ENCODE data around the gene CNDP1.
A peak's percentile ranks its signal among the peaks of the same experiment; 100 is the strongest.

CNDP1 gene

GRCh38 chr18:74541703-74542555 is 7.6 kb downstream of the CNDP1 start:
- no peak overlapping the region for H3K9ac ChIP-seq (ENCODE audit: low read depth in 1 of 2, low read length in 2 of 2)
- H3K4me1 ChIP-seq (ENCODE audit: control insufficient read depth in 2 of 2, insufficient read depth in 2 of 2, low read length in 2 of 2): peaks cover 4 to 7% of the 10 kb centered on the region in 2 donors
- peak overlapping the region in 1 of 2 donors; percentile 7 for H3K4me3 ChIP-seq (ENCODE audit: low read length in 2 of 2)
- no peaks in the 10 kb centered on the region for H3K36me3 ChIP-seq (ENCODE audit: control insufficient read depth in 2 of 2, insufficient read depth in 2 of 2, low read length in 2 of 2)
- H3K27ac ChIP-seq (ENCODE audit: low read depth in 2 of 2, low read length in 2 of 2): no peak overlapping the region
- H3K27me3 ChIP-seq (ENCODE audit: control insufficient read depth in 2 of 2, insufficient read depth in 2 of 2, low read length in 2 of 2): peaks cover 0 to 3% of the 10 kb centered on the region in 2 donors
- no peaks in the 10 kb centered on the region for H3K9me3 ChIP-seq (ENCODE audit: control insufficient read depth in 2 of 2, low read length in 2 of 2)

- H3K4me1 ChIP-seq (ENCODE audit: control insufficient read depth in 2 of 2, insufficient read depth in 2 of 2, low read length in 2 of 2): peaks cover 4 to 9% of the 10 kb centered on the region in 2 donors
- no peaks in the 10 kb centered on the region for H3K36me3 ChIP-seq (ENCODE audit: control insufficient read depth in 2 of 2, insufficient read depth in 2 of 2, low read length in 2 of 2)
- peaks cover 3 to 5% of the 10 kb centered on the region in 2 donors for H3K9me3 ChIP-seq (ENCODE audit: control insufficient read depth in 2 of 2, low read length in 2 of 2)
- no peak overlapping the region for H3K27ac ChIP-seq (ENCODE audit: low read depth in 2 of 2, low read length in 2 of 2)
- peaks cover 0 to 3% of the 10 kb centered on the region in 2 donors for H3K27me3 ChIP-seq (ENCODE audit: control insufficient read depth in 2 of 2, insufficient read depth in 2 of 2, low read length in 2 of 2)
- no peak overlapping the region for H3K9ac ChIP-seq (ENCODE audit: low read depth in 1 of 2, low read length in 2 of 2)
- H3K4me3 ChIP-seq (ENCODE audit: low read length in 2 of 2): no peak overlapping the region
Measured at GRCh38 chr18:74544898-74545297, 10.6 kb downstream of the CNDP1 start.

GRCh38 chr18:74546007-74546406 is 11.7 kb downstream of the CNDP1 start:
- Histone ChIP-seq H3K27me3 (ENCODE audit: control insufficient read depth in 2 of 2, insufficient read depth in 2 of 2, low read length in 2 of 2) (peaks cover 0 to 3% of the 10 kb centered on the region in 2 donors), H3K27ac (ENCODE audit: low read depth in 2 of 2, low read length in 2 of 2) (no peak overlapping the region), H3K4me3 (ENCODE audit: low read length in 2 of 2) (no peak overlapping the region), H3K9ac (ENCODE audit: low read depth in 1 of 2, low read length in 2 of 2) (no peak overlapping the region), H3K4me1 (ENCODE audit: control insufficient read depth in 2 of 2, insufficient read depth in 2 of 2, low read length in 2 of 2) (peaks cover 4 to 9% of the 10 kb centered on the region in 2 donors), H3K36me3 (ENCODE audit: control insufficient read depth in 2 of 2, insufficient read depth in 2 of 2, low read length in 2 of 2) (no peaks in the 10 kb centered on the region), H3K9me3 (ENCODE audit: control insufficient read depth in 2 of 2, low read length in 2 of 2) (peaks cover 6 to 7% of the 10 kb centered on the region in 2 donors)

- Histone ChIP-seq H3K27me3 (ENCODE audit: control insufficient read depth in 2 of 2, insufficient read depth in 2 of 2, low read length in 2 of 2) (no peaks in the 10 kb centered on the region), H3K36me3 (ENCODE audit: control insufficient read depth in 2 of 2, insufficient read depth in 2 of 2, low read length in 2 of 2) (no peaks in the 10 kb centered on the region), H3K9ac (ENCODE audit: low read depth in 1 of 2, low read length in 2 of 2) (no peak overlapping the region), H3K4me1 (ENCODE audit: control insufficient read depth in 2 of 2, insufficient read depth in 2 of 2, low read length in 2 of 2) (peaks cover 4 to 9% of the 10 kb centered on the region in 2 donors), H3K27ac (ENCODE audit: low read depth in 2 of 2, low read length in 2 of 2) (no peak overlapping the region), H3K9me3 (ENCODE audit: control insufficient read depth in 2 of 2, low read length in 2 of 2) (peaks cover 6 to 7% of the 10 kb centered on the region in 2 donors), H3K4me3 (ENCODE audit: low read length in 2 of 2) (no peak overlapping the region)
Measured at GRCh38 chr18:74546751-74547530, 12.6 kb downstream of the CNDP1 start.

- no peaks in the 10 kb centered on the region for H3K27me3 ChIP-seq (ENCODE audit: control insufficient read depth in 2 of 2, insufficient read depth in 2 of 2, low read length in 2 of 2)
- no peaks in the 10 kb centered on the region for H3K36me3 ChIP-seq (ENCODE audit: control insufficient read depth in 2 of 2, insufficient read depth in 2 of 2, low read length in 2 of 2)
- H3K9ac ChIP-seq (ENCODE audit: low read depth in 1 of 2, low read length in 2 of 2): no peak overlapping the region
- H3K27ac ChIP-seq (ENCODE audit: low read depth in 2 of 2, low read length in 2 of 2): no peak overlapping the region
- H3K4me1 ChIP-seq (ENCODE audit: control insufficient read depth in 2 of 2, insufficient read depth in 2 of 2, low read length in 2 of 2): peaks cover 4 to 9% of the 10 kb centered on the region in 2 donors
- H3K9me3 ChIP-seq (ENCODE audit: control insufficient read depth in 2 of 2, low read length in 2 of 2): peaks cover 6 to 7% of the 10 kb centered on the region in 2 donors
- H3K4me3 ChIP-seq (ENCODE audit: low read length in 2 of 2): no peak overlapping the region
Measured at GRCh38 chr18:74547860-74548259, 13.6 kb downstream of the CNDP1 start.

GRCh38 chr18:74549591-74550104 is 15.3 kb downstream of the CNDP1 start:
- H3K27ac ChIP-seq (ENCODE audit: low read depth in 2 of 2, low read length in 2 of 2): no peak overlapping the region
- H3K4me3 ChIP-seq (ENCODE audit: low read length in 2 of 2): no peak overlapping the region
- peaks cover 6 to 7% of the 10 kb centered on the region in 2 donors for H3K9me3 ChIP-seq (ENCODE audit: control insufficient read depth in 2 of 2, low read length in 2 of 2)
- peaks cover 0 to 5% of the 10 kb centered on the region in 2 donors for H3K27me3 ChIP-seq (ENCODE audit: control insufficient read depth in 2 of 2, insufficient read depth in 2 of 2, low read length in 2 of 2)
- peaks cover 4 to 9% of the 10 kb centered on the region in 2 donors for H3K4me1 ChIP-seq (ENCODE audit: control insufficient read depth in 2 of 2, insufficient read depth in 2 of 2, low read length in 2 of 2)
- no peaks in the 10 kb centered on the region for H3K36me3 ChIP-seq (ENCODE audit: control insufficient read depth in 2 of 2, insufficient read depth in 2 of 2, low read length in 2 of 2)
- H3K9ac ChIP-seq (ENCODE audit: low read depth in 1 of 2, low read length in 2 of 2): no peak overlapping the region

- Histone ChIP-seq H3K27ac (ENCODE audit: low read depth in 2 of 2, low read length in 2 of 2) (no peak overlapping the region), H3K9me3 (ENCODE audit: control insufficient read depth in 2 of 2, low read length in 2 of 2) (peaks cover 6 to 7% of the 10 kb centered on the region in 2 donors), H3K27me3 (ENCODE audit: control insufficient read depth in 2 of 2, insufficient read depth in 2 of 2, low read length in 2 of 2) (peaks cover 0 to 7% of the 10 kb centered on the region in 2 donors)
Measured at GRCh38 chr18:74550886-74551285, 16.6 kb downstream of the CNDP1 start.

GRCh38 chr18:74551452-74551851 is 17.2 kb downstream of the CNDP1 start:
- Histone ChIP-seq H3K4me3 (ENCODE audit: low read length in 2 of 2) (no peak overlapping the region), H3K27me3 (ENCODE audit: control insufficient read depth in 2 of 2, insufficient read depth in 2 of 2, low read length in 2 of 2) (peaks cover 0 to 7% of the 10 kb centered on the region in 2 donors), H3K9ac (ENCODE audit: low read depth in 1 of 2, low read length in 2 of 2) (no peak overlapping the region), H3K36me3 (ENCODE audit: control insufficient read depth in 2 of 2, insufficient read depth in 2 of 2, low read length in 2 of 2) (no peaks in the 10 kb centered on the region), H3K9me3 (ENCODE audit: control insufficient read depth in 2 of 2, low read length in 2 of 2) (peaks cover 6 to 7% of the 10 kb centered on the region in 2 donors), H3K27ac (ENCODE audit: low read depth in 2 of 2, low read length in 2 of 2) (no peak overlapping the region), H3K4me1 (ENCODE audit: control insufficient read depth in 2 of 2, insufficient read depth in 2 of 2, low read length in 2 of 2) (peaks cover 4 to 6% of the 10 kb centered on the region in 2 donors)

More at GRCh38 chr18:74550886-74551285, 16.6 kb downstream of the CNDP1 start:
- no peak overlapping the region for H3K9ac ChIP-seq (ENCODE audit: low read depth in 1 of 2, low read length in 2 of 2)
- H3K4me1 ChIP-seq (ENCODE audit: control insufficient read depth in 2 of 2, insufficient read depth in 2 of 2, low read length in 2 of 2): peaks cover 4 to 9% of the 10 kb centered on the region in 2 donors
- no peaks in the 10 kb centered on the region for H3K36me3 ChIP-seq (ENCODE audit: control insufficient read depth in 2 of 2, insufficient read depth in 2 of 2, low read length in 2 of 2)
- no peak overlapping the region for H3K4me3 ChIP-seq (ENCODE audit: low read length in 2 of 2)

- H3K4me1 ChIP-seq (ENCODE audit: control insufficient read depth in 2 of 2, insufficient read depth in 2 of 2, low read length in 2 of 2): peaks cover 0 to 2% of the 10 kb centered on the region in 2 donors
- no peaks in the 10 kb centered on the region for H3K36me3 ChIP-seq (ENCODE audit: control insufficient read depth in 2 of 2, insufficient read depth in 2 of 2, low read length in 2 of 2)
- no peak overlapping the region for H3K4me3 ChIP-seq (ENCODE audit: low read length in 2 of 2)
- H3K9me3 ChIP-seq (ENCODE audit: control insufficient read depth in 2 of 2, low read length in 2 of 2): peaks cover 6 to 7% of the 10 kb centered on the region in 2 donors
- H3K27me3 ChIP-seq (ENCODE audit: control insufficient read depth in 2 of 2, insufficient read depth in 2 of 2, low read length in 2 of 2): peaks cover 0 to 7% of the 10 kb centered on the region in 2 donors
- no peak overlapping the region for H3K27ac ChIP-seq (ENCODE audit: low read depth in 2 of 2, low read length in 2 of 2)
- H3K9ac ChIP-seq (ENCODE audit: low read depth in 1 of 2, low read length in 2 of 2): no peak overlapping the region
Measured at GRCh38 chr18:74551936-74552555, 17.7 kb downstream of the CNDP1 start.
